Dendritic cell treated with granulocyte-macrophage colony-stimulating factor and Interleukin-4, amounts not matched to agents 40 ng/mL and 50 ng/mL, for 4 days (primary cell): ENCODE results near the gene POU4F1.

Experiments used
- H3K27ac Mint-ChIP-seq: one replicate; pipeline ENCODE4 v1.8.0; 2022; ENCODE audit warnings: mild to moderate bottlenecking, mixed read lengths
- H3K27me3 Mint-ChIP-seq: one replicate; pipeline ENCODE4 v1.8.0; 2022; ENCODE audit warnings: mild to moderate bottlenecking, mixed read lengths
- H3K36me3 Mint-ChIP-seq: one replicate; pipeline ENCODE4 v1.8.0; 2022; ENCODE audit warnings: low read depth, mixed read lengths
- H3K4me1 Mint-ChIP-seq: one replicate; pipeline ENCODE4 v1.8.0; 2022; ENCODE audit warnings: low read depth, mixed read lengths
- H3K4me3 Mint-ChIP-seq: one replicate; pipeline ENCODE4 v1.8.0; 2022; ENCODE audit warnings: mild to moderate bottlenecking, moderate library complexity, mixed read lengths
- H3K9me3 Mint-ChIP-seq: one replicate; pipeline ENCODE4 v1.8.0; 2022; ENCODE audit warnings: mixed read lengths
- intact Hi-C: fragments of 100-400 bp; cut with micrococcal nuclease; formaldehyde crosslinking; loops from one replicate; pipeline ENCODE4 v1.15.0; 2022

Gene POU4F1

GRCh38 chr13:78600280-78600883, 3.0 kb downstream of the POU4F1 start:
- Mint-ChIP-seq H3K27ac (no peak overlapping the region), H3K9me3 (no peaks in the 10 kb centered on the region), H3K36me3 (no peaks in the 10 kb centered on the region), H3K4me3 (no peak overlapping the region), H3K27me3 (peaks cover 86% of the 10 kb centered on the region), H3K4me1 (peaks cover 59% of the 10 kb centered on the region)
- intact Hi-C loops, result no loop called here

GRCh38 chr13:78599645-78600279, 3.6 kb downstream of the POU4F1 start:
- Mint-ChIP-seq H3K4me1 (peaks cover 59% of the 10 kb centered on the region), H3K27ac (no peak overlapping the region), H3K36me3 (no peaks in the 10 kb centered on the region), H3K27me3 (peaks cover 85% of the 10 kb centered on the region), H3K4me3 (no peak overlapping the region), H3K9me3 (no peaks in the 10 kb centered on the region)
- intact Hi-C loops, result loop anchor here (5.0 kb wide), 1 partner anchor 58 kb away; the partner anchor contains the start of gene OBI1

- H3K36me3 Mint-ChIP-seq, result no peaks in the 10 kb centered on the region
- H3K27me3 Mint-ChIP-seq, result peaks cover 85% of the 10 kb centered on the region
- H3K4me1 Mint-ChIP-seq, result peaks cover 56% of the 10 kb centered on the region
- H3K4me3 Mint-ChIP-seq, result no peak overlapping the region
- intact Hi-C loops, result loop anchor here (5.0 kb wide), 1 partner anchor 58 kb away; the partner anchor contains the start of gene OBI1
- H3K27ac Mint-ChIP-seq, result no peak overlapping the region
- no peaks in the 10 kb centered on the region for H3K9me3 Mint-ChIP-seq
These were observed 4.2 kb downstream of the POU4F1 start for GRCh38 chr13:78598966-78599644.

- Mint-ChIP-seq H3K4me1 (peaks cover 48% of the 10 kb centered on the region), H3K9me3 (no peaks in the 10 kb centered on the region), H3K4me3 (no peak overlapping the region), H3K27ac (no peak overlapping the region), H3K27me3 (peaks cover 84% of the 10 kb centered on the region), H3K36me3 (no peaks in the 10 kb centered on the region)
- intact Hi-C loops, result loop anchor here (5.0 kb wide), 1 partner anchor 59 kb away; the partner anchor contains the start of gene OBI1
These were observed 5.1 kb downstream of the POU4F1 start for GRCh38 chr13:78598116-78598781.

- H3K9me3 Mint-ChIP-seq, result no peaks in the 10 kb centered on the region
- peaks cover 42% of the 10 kb centered on the region for H3K4me1 Mint-ChIP-seq
- no peak overlapping the region for H3K27ac Mint-ChIP-seq
- intact Hi-C loops, result loop anchor here (5.0 kb wide), 1 partner anchor 60 kb away; the partner anchor contains the start of gene OBI1
- H3K27me3 Mint-ChIP-seq, result peaks cover 87% of the 10 kb centered on the region
- no peak overlapping the region for H3K4me3 Mint-ChIP-seq
- H3K36me3 Mint-ChIP-seq, result no peaks in the 10 kb centered on the region
These were observed 5.8 kb downstream of the POU4F1 start for GRCh38 chr13:78597602-78597932.

- intact Hi-C loops, result loop anchor here (5.0 kb wide), 1 partner anchor 60 kb away; the partner anchor contains the start of gene OBI1
- no peaks in the 10 kb centered on the region for H3K9me3 Mint-ChIP-seq
- H3K4me1 Mint-ChIP-seq, result peaks cover 37% of the 10 kb centered on the region
- H3K36me3 Mint-ChIP-seq, result no peaks in the 10 kb centered on the region
- H3K27me3 Mint-ChIP-seq, result peaks cover 87% of the 10 kb centered on the region
- H3K4me3 Mint-ChIP-seq, result peak overlapping the region; percentile 39
- no peak overlapping the region for H3K27ac Mint-ChIP-seq
These were observed 6.4 kb downstream of the POU4F1 start for GRCh38 chr13:78596736-78597601.

- Mint-ChIP-seq H3K27ac (no peak overlapping the region), H3K4me3 (peak overlapping the region; percentile 39), H3K27me3 (peaks cover 86% of the 10 kb centered on the region), H3K4me1 (peaks cover 34% of the 10 kb centered on the region), H3K9me3 (no peaks in the 10 kb centered on the region), H3K36me3 (no peaks in the 10 kb centered on the region)
- intact Hi-C loops, result loop anchor here (5.0 kb wide), 1 partner anchor 61 kb away; the partner anchor contains the start of gene OBI1
These were observed 7.0 kb downstream of the POU4F1 start for GRCh38 chr13:78596399-78596735.

GRCh38 chr13:78595495-78596398, 7.6 kb downstream of the POU4F1 start:
- peak overlapping the region; percentile 69 for H3K4me3 Mint-ChIP-seq
- peaks cover 29% of the 10 kb centered on the region for H3K4me1 Mint-ChIP-seq
- intact Hi-C loops, result loop anchor here (5.0 kb wide), 1 partner anchor 62 kb away; the partner anchor contains the start of gene OBI1
- no peaks in the 10 kb centered on the region for H3K9me3 Mint-ChIP-seq
- no peak overlapping the region for H3K27ac Mint-ChIP-seq
- no peaks in the 10 kb centered on the region for H3K36me3 Mint-ChIP-seq
- peaks cover 80% of the 10 kb centered on the region for H3K27me3 Mint-ChIP-seq

GRCh38 chr13:78594456-78594975, 8.8 kb downstream of the POU4F1 start:
- no peak overlapping the region for H3K27ac Mint-ChIP-seq
- intact Hi-C loops, result no loop called here
- H3K9me3 Mint-ChIP-seq, result no peaks in the 10 kb centered on the region
- H3K36me3 Mint-ChIP-seq, result no peaks in the 10 kb centered on the region
- peaks cover 18% of the 10 kb centered on the region for H3K4me1 Mint-ChIP-seq
- H3K27me3 Mint-ChIP-seq, result peaks cover 77% of the 10 kb centered on the region
- no peak overlapping the region for H3K4me3 Mint-ChIP-seq

GRCh38 chr13:78593652-78594455, 9.5 kb downstream of the POU4F1 start:
- Mint-ChIP-seq H3K27me3 (peaks cover 80% of the 10 kb centered on the region), H3K9me3 (no peaks in the 10 kb centered on the region), H3K27ac (no peak overlapping the region), H3K4me3 (no peak overlapping the region), H3K4me1 (peaks cover 18% of the 10 kb centered on the region), H3K36me3 (no peaks in the 10 kb centered on the region)
- intact Hi-C loops, result no loop called here

GRCh38 chr13:78593129-78593528, 10.2 kb downstream of the POU4F1 start:
- H3K9me3 Mint-ChIP-seq, result no peaks in the 10 kb centered on the region
- no peaks in the 10 kb centered on the region for H3K36me3 Mint-ChIP-seq
- H3K27ac Mint-ChIP-seq, result no peak overlapping the region
- H3K27me3 Mint-ChIP-seq, result peaks cover 80% of the 10 kb centered on the region
- H3K4me1 Mint-ChIP-seq, result peaks cover 18% of the 10 kb centered on the region
- no peak overlapping the region for H3K4me3 Mint-ChIP-seq
- intact Hi-C loops, result no loop called here

- intact Hi-C loops, result no loop called here
- H3K4me3 Mint-ChIP-seq, result no peak overlapping the region
- H3K36me3 Mint-ChIP-seq, result no peaks in the 10 kb centered on the region
- H3K27me3 Mint-ChIP-seq, result peaks cover 82% of the 10 kb centered on the region
- H3K27ac Mint-ChIP-seq, result no peak overlapping the region
- H3K9me3 Mint-ChIP-seq, result no peaks in the 10 kb centered on the region
- H3K4me1 Mint-ChIP-seq, result peaks cover 18% of the 10 kb centered on the region
These were observed 10.8 kb downstream of the POU4F1 start for GRCh38 chr13:78592584-78592983.
